ENCODE measurements around the gene AMER3. TPM values are rescaled to one million over a fixed set of nuclear protein-coding genes. Genes with fewer than 3 reads are reported as not detected.

AMER3 gene
- total RNA-seq, 5 donors from 2014 or later (not counting 1 experiment from before 2014, with no cell fraction given) = not detected

DNA sequence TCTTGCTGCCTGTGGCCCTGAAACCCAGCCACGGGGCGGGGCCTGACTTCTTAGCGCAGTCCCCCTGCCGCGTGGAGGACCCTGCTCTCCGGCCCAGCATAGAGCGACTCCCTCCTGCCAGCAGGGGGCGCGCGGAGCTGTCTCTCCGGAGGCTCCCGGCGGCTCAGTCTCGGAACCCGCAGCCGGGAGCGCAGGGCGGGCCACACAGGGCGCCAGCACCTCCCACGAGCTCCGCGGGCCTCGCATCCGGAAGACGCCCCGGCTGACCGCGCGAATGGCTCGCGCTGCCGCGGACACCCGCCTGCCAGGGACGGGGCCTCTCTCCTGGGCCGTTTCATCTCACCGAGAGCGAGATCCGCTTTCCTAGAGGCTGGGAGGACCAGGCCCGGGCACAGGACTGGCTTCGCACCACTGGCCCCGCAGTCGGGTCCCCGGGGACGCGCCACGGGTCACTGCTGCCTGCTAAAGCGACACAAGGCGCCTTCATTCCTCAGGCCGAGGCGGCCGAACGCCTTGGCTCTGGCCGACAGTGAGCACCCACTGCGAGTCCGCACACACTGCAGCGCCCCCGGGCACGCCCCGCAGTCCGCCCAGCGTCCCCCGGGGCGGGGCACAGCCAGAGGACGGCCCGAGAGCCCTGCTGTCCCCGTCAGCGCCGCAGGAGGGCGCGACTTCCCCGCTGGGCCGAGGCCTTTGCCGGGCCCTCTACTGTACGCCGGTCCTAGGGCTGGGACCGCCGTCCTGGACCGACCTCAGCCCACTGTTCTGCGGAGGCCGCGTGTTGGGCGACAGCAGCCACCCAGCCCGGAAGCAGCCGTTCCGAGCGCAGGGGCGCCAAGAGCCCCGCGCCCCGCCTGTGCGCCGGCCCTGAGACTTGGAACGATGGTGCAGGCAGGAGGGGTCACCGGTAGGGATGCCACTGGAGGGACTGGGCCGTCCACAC, 42.4 kb downstream of the AMER3 start:
- Mint-ChIP-seq H3K4me3 (peak overlapping the region; percentile 66 to 77 (median 70)), H3K4me1 (peaks cover 0 to 10% (median 6%) of the 10 kb centered on the region in 3 donors)

GRCh38 chr2:130798472-130799218, 43.3 kb downstream of the AMER3 start:
- Histone ChIP-seq H3K27me3 (replicated peaks in 1 of 2; ENCODE audit: control insufficient read depth in 2 of 2, extremely low read depth in 1 of 2, insufficient read depth in 2 of 2, low read length in 1 of 2) (peaks cover 4 to 15% of the 10 kb centered on the region in 2 experiments), H3K36me3 (ENCODE audit: control insufficient read depth in 2 of 2, extremely low read depth in 1 of 2, insufficient read depth in 1 of 2, low read length in 1 of 2) (no peaks in the 10 kb centered on the region), H3K9me3 (no peaks in the 10 kb centered on the region), H3K4me3 (ENCODE audit: control insufficient read depth in 1 of 2, extremely low read depth in 1 of 2, low read length in 1 of 2) (peak overlapping the region; percentile 89 to 98), H3K4me1 (ENCODE audit: control insufficient read depth in 1 of 2, extremely low read depth in 1 of 2, insufficient read depth in 2 of 2, low read length in 2 of 2) (peaks cover 0 to 20% of the 10 kb centered on the region in 2 experiments), H3K27ac (ENCODE audit: low read length) (no peak overlapping the region)
- H3K9me3 Mint-ChIP-seq = no peaks in the 10 kb centered on the region
- ChIA-PET CTCF (interaction anchor here (0.5 to 1.9 kb wide), 3 partner anchors 75 to 97 kb away, joined by 3 to 7 read pairs (median 6); no protein-coding TSS in a partner anchor), POLR2A (interaction anchor here in 1 of 2 donors (0.5 kb wide), 1 partner anchor 436 kb away, joined by 3 read pairs; no protein-coding TSS in a partner anchor)
- ATAC-seq (replicated peaks in 1 of 4) (no peak), DNase-seq (no peak)
- H3K4me1 Mint-ChIP-seq = peaks cover 0 to 10% (median 6%) of the 10 kb centered on the region in 3 donors
- no peaks in the 10 kb centered on the region for H3K27me3 Mint-ChIP-seq
- peak overlapping the region; percentile 66 to 77 (median 70) for H3K4me3 Mint-ChIP-seq
- 67% methylated on average over 24 of the region's 30 CpGs for WGBS (ENCODE audit: insufficient coverage)
- H3K36me3 Mint-ChIP-seq = no peaks in the 10 kb centered on the region
- no peak overlapping the region for H3K27ac Mint-ChIP-seq

More for the DNA sequence above, 42.4 kb downstream of the AMER3 start:
- Histone ChIP-seq H3K36me3 (ENCODE audit: control insufficient read depth in 2 of 2, extremely low read depth in 1 of 2, insufficient read depth in 1 of 2, low read length in 1 of 2) (no peaks in the 10 kb centered on the region), H3K4me3 (ENCODE audit: control insufficient read depth in 1 of 2, extremely low read depth in 1 of 2, low read length in 1 of 2) (peak overlapping the region; percentile 89 to 98), H3K27ac (ENCODE audit: low read length) (peak overlapping the region; percentile 92), H3K9me3 (no peaks in the 10 kb centered on the region), H3K27me3 (replicated peaks in 1 of 2; ENCODE audit: control insufficient read depth in 2 of 2, extremely low read depth in 1 of 2, insufficient read depth in 2 of 2, low read length in 1 of 2) (peaks cover 4 to 15% of the 10 kb centered on the region in 2 experiments), H3K4me1 (ENCODE audit: control insufficient read depth in 1 of 2, extremely low read depth in 1 of 2, insufficient read depth in 2 of 2, low read length in 2 of 2) (peaks cover 0 to 20% of the 10 kb centered on the region in 2 experiments)
- Mint-ChIP-seq H3K9me3 (no peaks in the 10 kb centered on the region), H3K27me3 (peaks cover 0 to 5% of the 10 kb centered on the region in 2 donors), H3K27ac (peak overlapping the region; percentile 52 to 61), H3K36me3 (no peaks in the 10 kb centered on the region)
- ChIA-PET POLR2A (interaction anchor here (0.5 to 0.6 kb wide), 2 partner anchors 76 to 435 kb away, joined by 3 read pairs; no protein-coding TSS in a partner anchor), CTCF (interaction anchor here (0.5 to 1.9 kb wide), 18 partner anchors 11 to 884 kb away, joined by 3 to 24 read pairs (median 4); partner anchors contain the start of genes FAM168B (in 1 of the 2), GPR148 (in 1 of the 2) and IMP4 (in 1 of the 2))
- DNase-seq (peak; percentile 71 to 94 (median 85)), ATAC-seq (replicated peaks in 1 of 4) (peak; percentile 90 to 94 (median 90))
- whole genome bisulfite sequencing (ENCODE audit: insufficient coverage) = under 1% methylated on average over 96 of the region's 96 CpGs

DNA sequence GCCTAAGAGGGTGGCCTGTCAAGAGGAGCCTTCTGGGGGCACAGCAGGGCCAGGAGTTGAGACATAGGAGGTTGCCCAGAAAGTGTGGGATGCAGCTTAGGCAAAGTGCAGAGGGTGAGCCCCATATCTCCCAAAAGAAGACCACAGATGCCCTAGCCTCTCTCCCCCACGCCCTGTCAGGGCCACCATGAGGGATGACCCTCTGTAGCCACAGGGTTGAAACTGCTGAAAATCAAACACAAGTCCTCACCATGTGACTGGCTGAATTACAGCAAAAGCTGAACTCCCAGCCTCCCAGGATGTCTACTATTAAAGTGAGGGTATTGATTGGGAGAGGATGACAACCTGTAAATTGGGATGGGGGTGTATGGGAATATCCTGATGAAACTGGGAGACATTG, 44.0 kb downstream of the AMER3 start:
- WGBS (ENCODE audit: insufficient coverage) = no CpG with 5 or more reads among the region's 1 CpG
- Mint-ChIP-seq H3K27ac (no peak overlapping the region), H3K4me3 (peak overlapping the region in 1 of 3 donors; percentile 66), H3K36me3 (no peaks in the 10 kb centered on the region), H3K4me1 (peaks cover 0 to 10% (median 6%) of the 10 kb centered on the region in 3 donors), H3K27me3 (no peaks in the 10 kb centered on the region), H3K9me3 (no peaks in the 10 kb centered on the region)
- ATAC-seq (replicated peaks in 1 of 4) (no peak), DNase-seq (no peak)
- H3K36me3 ChIP-seq (ENCODE audit: control insufficient read depth in 2 of 2, extremely low read depth in 1 of 2, insufficient read depth in 1 of 2, low read length in 1 of 2) = no peaks in the 10 kb centered on the region
- POLR2A ChIA-PET = no interaction called here
- H3K4me1 ChIP-seq (ENCODE audit: control insufficient read depth in 1 of 2, extremely low read depth in 1 of 2, insufficient read depth in 2 of 2, low read length in 2 of 2) = peaks cover 0 to 20% of the 10 kb centered on the region in 2 experiments
- H3K4me3 ChIP-seq (ENCODE audit: control insufficient read depth in 1 of 2, extremely low read depth in 1 of 2, low read length in 1 of 2) = no peak overlapping the region
- no peaks in the 10 kb centered on the region for H3K9me3 ChIP-seq
- H3K27me3 ChIP-seq (replicated peaks in 1 of 2; ENCODE audit: control insufficient read depth in 2 of 2, extremely low read depth in 1 of 2, insufficient read depth in 2 of 2, low read length in 1 of 2) = peaks cover 4 to 15% of the 10 kb centered on the region in 2 experiments
- CTCF ChIA-PET = interaction anchor here (0.5 to 1.9 kb wide), 2 partner anchors 74 kb away, joined by 3 to 6 read pairs; no protein-coding TSS in a partner anchor
- no peak overlapping the region for H3K27ac ChIP-seq (ENCODE audit: low read length)

GRCh38 chr2:130805613-130806012, 50.3 kb downstream of the AMER3 start:
- no peaks in the 10 kb centered on the region for H3K9me3 ChIP-seq
- H3K4me3 Mint-ChIP-seq = no peak overlapping the region
- peaks cover 0 to 4% of the 10 kb centered on the region in 2 experiments for H3K27me3 ChIP-seq (replicated peaks in 1 of 2; ENCODE audit: control insufficient read depth in 2 of 2, extremely low read depth in 1 of 2, insufficient read depth in 2 of 2, low read length in 1 of 2)
- H3K4me1 ChIP-seq (ENCODE audit: control insufficient read depth in 1 of 2, extremely low read depth in 1 of 2, insufficient read depth in 2 of 2, low read length in 2 of 2) = no peaks in the 10 kb centered on the region
- H3K36me3 Mint-ChIP-seq = no peaks in the 10 kb centered on the region
- WGBS (ENCODE audit: insufficient coverage) = no CpG with 5 or more reads among the region's 4 CpGs
- no peak overlapping the region for H3K27ac Mint-ChIP-seq
- H3K4me1 Mint-ChIP-seq = peaks cover 4 to 6% (median 4%) of the 10 kb centered on the region in 3 donors
- no peak overlapping the region for H3K4me3 ChIP-seq (ENCODE audit: control insufficient read depth in 1 of 2, extremely low read depth in 1 of 2, low read length in 1 of 2)
- ATAC-seq (replicated peaks in 1 of 4) = no peak
- no peak overlapping the region for H3K27ac ChIP-seq (ENCODE audit: low read length)
- H3K9me3 Mint-ChIP-seq = no peaks in the 10 kb centered on the region
- no peaks in the 10 kb centered on the region for H3K36me3 ChIP-seq (ENCODE audit: control insufficient read depth in 2 of 2, extremely low read depth in 1 of 2, insufficient read depth in 1 of 2, low read length in 1 of 2)
- ChIA-PET CTCF (no interaction called here), POLR2A (no interaction called here)
- DNase-seq = no peak
- H3K27me3 Mint-ChIP-seq = peaks cover 5 to 10% of the 10 kb centered on the region in 2 donors

DNA sequence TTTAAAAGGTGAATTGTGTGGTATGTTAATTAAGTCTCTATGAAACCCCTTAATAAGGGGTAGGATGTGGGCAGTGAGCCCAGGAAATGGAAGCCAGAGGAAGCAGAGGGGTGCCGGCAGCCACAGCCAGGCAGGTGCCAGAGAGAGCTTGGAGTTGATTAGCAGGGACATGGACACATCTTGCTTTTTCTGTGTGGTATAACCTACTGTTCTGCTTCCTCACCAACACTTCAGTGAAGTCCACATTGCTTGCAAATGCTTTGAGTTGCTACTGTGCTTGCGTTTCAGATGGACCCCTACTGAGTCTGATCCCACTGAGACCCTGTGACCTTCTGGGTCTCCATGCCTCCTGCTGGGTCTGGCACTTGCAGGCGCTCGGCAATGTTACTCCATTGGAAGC, 51.0 kb downstream of the AMER3 start:
- Histone ChIP-seq H3K27me3 (replicated peaks in 1 of 2; ENCODE audit: control insufficient read depth in 2 of 2, extremely low read depth in 1 of 2, insufficient read depth in 2 of 2, low read length in 1 of 2) (peaks cover 0 to 1% of the 10 kb centered on the region in 2 experiments), H3K27ac (ENCODE audit: low read length) (no peak overlapping the region), H3K9me3 (no peaks in the 10 kb centered on the region), H3K4me3 (ENCODE audit: control insufficient read depth in 1 of 2, extremely low read depth in 1 of 2, low read length in 1 of 2) (no peak overlapping the region), H3K4me1 (ENCODE audit: control insufficient read depth in 1 of 2, extremely low read depth in 1 of 2, insufficient read depth in 2 of 2, low read length in 2 of 2) (no peaks in the 10 kb centered on the region), H3K36me3 (ENCODE audit: control insufficient read depth in 2 of 2, extremely low read depth in 1 of 2, insufficient read depth in 1 of 2, low read length in 1 of 2) (no peaks in the 10 kb centered on the region)
- Mint-ChIP-seq H3K27me3 (peaks cover 6 to 10% of the 10 kb centered on the region in 2 donors), H3K36me3 (no peaks in the 10 kb centered on the region), H3K9me3 (no peaks in the 10 kb centered on the region), H3K4me3 (no peak overlapping the region), H3K4me1 (peaks cover 4 to 6% (median 4%) of the 10 kb centered on the region in 3 donors), H3K27ac (no peak overlapping the region)
- ATAC-seq (replicated peaks in 1 of 4) = no peak
- ChIA-PET CTCF (no interaction called here), POLR2A (no interaction called here)
- no peak for DNase-seq
- WGBS (ENCODE audit: insufficient coverage) = 39% methylated on average over 2 of the region's 4 CpGs

All from T-cell (primary cell).